Endothelial cell (in vitro differentiated cells): Measurements from ENCODE around the gene FBLN7. TPM values are rescaled to one million over a fixed set of nuclear protein-coding genes. Genes with fewer than 3 reads are reported as not detected.

Experiments used
- DNase-seq: peaks from one replicate; pipeline ENCODE4 v3.0.0; 2021; ENCODE audit warnings: low spot score
- H3K27ac Mint-ChIP-seq: one replicate; pipeline ENCODE4 v1.8.0; 2021; ENCODE audit warnings: mixed read lengths, inconsistent platforms; ENCODE audit not compliant: unreplicated experiment
- H3K27me3 Mint-ChIP-seq: one replicate; pipeline ENCODE4 v1.8.0; 2021; ENCODE audit warnings: mild to moderate bottlenecking, moderate library complexity, mixed read lengths, inconsistent platforms; ENCODE audit not compliant: unreplicated experiment
- H3K36me3 Mint-ChIP-seq: one replicate; pipeline ENCODE4 v1.8.0; 2021; ENCODE audit warnings: mild to moderate bottlenecking, low read depth, mixed read lengths, inconsistent platforms; ENCODE audit not compliant: unreplicated experiment
- H3K4me1 Mint-ChIP-seq: one replicate; pipeline ENCODE4 v1.8.0; 2021; ENCODE audit warnings: mild to moderate bottlenecking, mixed read lengths, inconsistent platforms; ENCODE audit not compliant: unreplicated experiment
- H3K4me3 Mint-ChIP-seq: one replicate; pipeline ENCODE4 v1.8.0; 2021; ENCODE audit warnings: mild to moderate bottlenecking, mixed read lengths, inconsistent platforms; ENCODE audit not compliant: unreplicated experiment
- H3K9me3 Mint-ChIP-seq: one replicate; pipeline ENCODE4 v1.8.0; 2021; ENCODE audit warnings: mixed read lengths, inconsistent platforms; ENCODE audit not compliant: unreplicated experiment
- CTCF ChIP-seq: fragments of 200-600 bp; sonication (generic); IDR thresholded peaks from one replicate; pipeline ENCODE4 v1.5.0; 2021; ENCODE audit warnings: antibody characterized with exemption; ENCODE audit not compliant: unreplicated experiment
- long read RNA-seq: library from polyadenylated mRNA; unstranded; transcript quantifications from one replicate; pipeline ENCODE4 v2.0.0, GENCODE V29; 2020; ENCODE audit not compliant: unreplicated experiment
- total RNA-seq: library from RNA; stranded (reverse); fragmentation: NEBNext Ultra II Directional; extraction: Animal tissue kit (Norgen Biotek cat#: 25700); gene quantifications from one replicate; pipeline ENCODE4 v1.2.1, GENCODE V29; 2021; ENCODE audit not compliant: unreplicated experiment

Gene FBLN7
- 0.36 TPM for total RNA-seq
- long read RNA-seq = 0 reads

- peak within 1 kb of the TSS; percentile 85 for H3K4me3 Mint-ChIP-seq
- H3K27ac Mint-ChIP-seq = no peak within 1 kb of the TSS
- TF ChIP-seq CTCF = no peak
- peaks cover 9% of the 10 kb centered on the region for H3K4me1 Mint-ChIP-seq
- DNase-seq = no peak
- H3K36me3 Mint-ChIP-seq = peaks cover 15% of the 10 kb centered on the region
- peaks cover 22% of the 10 kb centered on the region for H3K27me3 Mint-ChIP-seq
- H3K9me3 Mint-ChIP-seq = no peaks in the 10 kb centered on the region
These were observed at the start of gene FBLN7 for GRCh38 chr2:112138159-112139032. FBLN7 (plus strand) TSS chr2:112138385; CDS start chr2:112138656, 271 bp downstream.

- no peak for TF ChIP-seq CTCF
- no peak for DNase-seq
- Mint-ChIP-seq H3K27me3 (peaks cover 4% of the 10 kb centered on the region), H3K27ac (peak overlapping the region; percentile 79), H3K4me3 (peak overlapping the region; percentile 79), H3K36me3 (peaks cover 65% of the 10 kb centered on the region), H3K4me1 (peaks cover 28% of the 10 kb centered on the region), H3K9me3 (no peaks in the 10 kb centered on the region)
These were observed 48.8 kb upstream of the FBLN7 start for GRCh38 chr2:112089375-112089774.

- H3K4me3 Mint-ChIP-seq = peak overlapping the region; percentile 4
- H3K4me1 Mint-ChIP-seq = peaks cover 25% of the 10 kb centered on the region
- no peak for DNase-seq
- H3K27me3 Mint-ChIP-seq = no peaks in the 10 kb centered on the region
- peaks cover 38% of the 10 kb centered on the region for H3K36me3 Mint-ChIP-seq
- H3K9me3 Mint-ChIP-seq = no peaks in the 10 kb centered on the region
- no peak for TF ChIP-seq CTCF
- no peak overlapping the region for H3K27ac Mint-ChIP-seq
These were observed 45.7 kb upstream of the FBLN7 start for GRCh38 chr2:112092286-112093041.

- DNase-seq = no peak
- Mint-ChIP-seq H3K4me3 (no peak overlapping the region), H3K4me1 (peaks cover 26% of the 10 kb centered on the region), H3K27me3 (no peaks in the 10 kb centered on the region), H3K9me3 (no peaks in the 10 kb centered on the region), H3K27ac (no peak overlapping the region), H3K36me3 (peaks cover 37% of the 10 kb centered on the region)
- TF ChIP-seq CTCF = no peak
These were observed 45.0 kb upstream of the FBLN7 start for GRCh38 chr2:112093216-112093615.
